ENCODE results near the gene MCF2L. TPM values are rescaled to one million over a fixed set of nuclear protein-coding genes. Genes with fewer than 3 reads are reported as not detected.

Gene MCF2L
- total and polyA plus RNA-seq, 9 of the 15 experiments (the other 6 are each of a cell fraction or from before 2014, with no cell fraction given): 0.05 to 0.25 (median 0.18) TPM; not detected in 5

DNA sequence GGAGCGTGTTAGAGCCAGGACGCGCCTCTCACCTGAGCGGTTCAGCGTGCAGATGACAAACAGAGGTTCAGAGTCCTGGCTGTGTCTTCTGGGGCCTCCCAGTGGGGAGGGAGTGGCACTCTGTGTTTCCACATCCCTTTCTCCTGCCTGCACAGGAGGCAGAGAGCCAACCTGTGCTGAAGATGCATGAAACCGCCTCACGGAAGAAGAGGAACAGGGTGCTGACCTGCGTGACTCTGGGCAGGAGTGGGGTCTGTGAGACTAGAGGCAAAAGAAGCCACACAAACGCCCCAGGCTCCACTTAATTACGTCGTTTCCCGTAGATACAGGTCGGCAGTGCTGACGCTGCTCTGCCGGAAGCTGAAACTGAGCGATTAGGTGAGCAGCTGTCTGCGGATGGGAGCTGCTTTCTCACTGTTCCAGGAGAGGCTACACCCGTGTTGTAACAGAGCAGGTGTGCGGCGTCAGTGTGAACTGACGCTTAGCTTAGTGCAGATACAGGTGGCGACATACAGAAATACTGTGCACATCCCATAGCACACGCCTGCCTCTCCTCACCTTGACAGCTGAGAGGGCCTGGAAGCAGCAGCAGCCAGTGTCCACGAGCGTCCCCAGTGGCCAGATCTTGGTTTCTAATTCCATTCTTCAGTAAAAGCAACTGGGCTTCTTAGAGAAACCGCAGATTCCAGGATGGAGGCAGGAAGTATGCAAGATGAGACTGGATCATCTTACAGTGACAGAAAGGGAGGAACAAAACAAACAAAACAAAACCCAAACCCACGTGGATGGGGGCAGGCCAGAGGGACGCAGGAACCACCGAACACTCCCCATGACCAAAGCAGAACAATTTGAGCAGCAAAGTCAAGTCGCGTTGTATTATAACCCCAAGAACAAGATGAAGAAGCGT, 37.7 kb upstream of the MCF2L start (continued):
- TF ChIP-seq, protein P1, sequence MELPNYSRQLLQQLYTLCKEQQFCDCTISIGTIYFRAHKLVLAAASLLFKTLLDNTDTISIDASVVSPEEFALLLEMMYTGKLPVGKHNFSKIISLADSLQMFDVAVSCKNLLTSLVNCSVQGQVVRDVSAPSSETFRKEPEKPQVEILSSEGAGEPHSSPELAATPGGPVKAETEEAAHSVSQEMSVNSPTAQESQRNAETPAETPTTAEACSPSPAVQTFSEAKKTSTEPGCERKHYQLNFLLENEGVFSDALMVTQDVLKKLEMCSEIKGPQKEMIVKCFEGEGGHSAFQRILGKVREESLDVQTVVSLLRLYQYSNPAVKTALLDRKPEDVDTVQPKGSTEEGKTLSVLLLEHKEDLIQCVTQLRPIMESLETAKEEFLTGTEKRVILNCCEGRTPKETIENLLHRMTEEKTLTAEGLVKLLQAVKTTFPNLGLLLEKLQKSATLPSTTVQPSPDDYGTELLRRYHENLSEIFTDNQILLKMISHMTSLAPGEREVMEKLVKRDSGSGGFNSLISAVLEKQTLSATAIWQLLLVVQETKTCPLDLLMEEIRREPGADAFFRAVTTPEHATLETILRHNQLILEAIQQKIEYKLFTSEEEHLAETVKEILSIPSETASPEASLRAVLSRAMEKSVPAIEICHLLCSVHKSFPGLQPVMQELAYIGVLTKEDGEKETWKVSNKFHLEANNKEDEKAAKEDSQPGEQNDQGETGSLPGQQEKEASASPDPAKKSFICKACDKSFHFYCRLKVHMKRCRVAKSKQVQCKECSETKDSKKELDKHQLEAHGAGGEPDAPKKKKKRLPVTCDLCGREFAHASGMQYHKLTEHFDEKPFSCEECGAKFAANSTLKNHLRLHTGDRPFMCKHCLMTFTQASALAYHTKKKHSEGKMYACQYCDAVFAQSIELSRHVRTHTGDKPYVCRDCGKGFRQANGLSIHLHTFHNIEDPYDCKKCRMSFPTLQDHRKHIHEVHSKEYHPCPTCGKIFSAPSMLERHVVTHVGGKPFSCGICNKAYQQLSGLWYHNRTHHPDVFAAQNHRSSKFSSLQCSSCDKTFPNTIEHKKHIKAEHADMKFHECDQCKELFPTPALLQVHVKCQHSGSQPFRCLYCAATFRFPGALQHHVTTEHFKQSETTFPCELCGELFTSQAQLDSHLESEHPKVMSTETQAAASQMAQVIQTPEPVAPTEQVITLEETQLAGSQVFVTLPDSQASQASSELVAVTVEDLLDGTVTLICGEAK (IDR thresholded peaks at IDR 0.05): 0 out of 2 replicates have a peak, but pooled peaks have one; percentile 41
- TF ChIP-seq, protein P1 (CRISPR knock-in tag; IDR thresholded peaks at IDR 0.05): no peak
- TF ChIP-seq SNIP1 (IDR thresholded peaks at IDR 0.05; ENCODE audit: low read depth): no peak
- TF ChIP-seq, protein P2, sequence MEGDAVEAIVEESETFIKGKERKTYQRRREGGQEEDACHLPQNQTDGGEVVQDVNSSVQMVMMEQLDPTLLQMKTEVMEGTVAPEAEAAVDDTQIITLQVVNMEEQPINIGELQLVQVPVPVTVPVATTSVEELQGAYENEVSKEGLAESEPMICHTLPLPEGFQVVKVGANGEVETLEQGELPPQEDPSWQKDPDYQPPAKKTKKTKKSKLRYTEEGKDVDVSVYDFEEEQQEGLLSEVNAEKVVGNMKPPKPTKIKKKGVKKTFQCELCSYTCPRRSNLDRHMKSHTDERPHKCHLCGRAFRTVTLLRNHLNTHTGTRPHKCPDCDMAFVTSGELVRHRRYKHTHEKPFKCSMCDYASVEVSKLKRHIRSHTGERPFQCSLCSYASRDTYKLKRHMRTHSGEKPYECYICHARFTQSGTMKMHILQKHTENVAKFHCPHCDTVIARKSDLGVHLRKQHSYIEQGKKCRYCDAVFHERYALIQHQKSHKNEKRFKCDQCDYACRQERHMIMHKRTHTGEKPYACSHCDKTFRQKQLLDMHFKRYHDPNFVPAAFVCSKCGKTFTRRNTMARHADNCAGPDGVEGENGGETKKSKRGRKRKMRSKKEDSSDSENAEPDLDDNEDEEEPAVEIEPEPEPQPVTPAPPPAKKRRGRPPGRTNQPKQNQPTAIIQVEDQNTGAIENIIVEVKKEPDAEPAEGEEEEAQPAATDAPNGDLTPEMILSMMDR (IDR thresholded peaks at IDR 0.05 in 2 of 3, conservative IDR thresholded peaks at IDR 0.05 in 1 of 3; ENCODE audit: insufficient read depth in 2 of 3, low read depth in 1 of 3, low read length in 3 of 3): peak; percentile 67 to 80 (median 70)
- peak in 1 of 2 experiments; percentile 44; a peak in 3 of 4 replicates for TF ChIP-seq RAD21 (CRISPR knock-in tag; conservative IDR thresholded peaks at IDR 0.05 in 1 of 2, IDR thresholded peaks at IDR 0.05 in 1 of 2)
- no peak for TF ChIP-seq GABPB2 (CRISPR knock-in tag; conservative IDR thresholded peaks at IDR 0.05)
- TF ChIP-seq, protein P3, sequence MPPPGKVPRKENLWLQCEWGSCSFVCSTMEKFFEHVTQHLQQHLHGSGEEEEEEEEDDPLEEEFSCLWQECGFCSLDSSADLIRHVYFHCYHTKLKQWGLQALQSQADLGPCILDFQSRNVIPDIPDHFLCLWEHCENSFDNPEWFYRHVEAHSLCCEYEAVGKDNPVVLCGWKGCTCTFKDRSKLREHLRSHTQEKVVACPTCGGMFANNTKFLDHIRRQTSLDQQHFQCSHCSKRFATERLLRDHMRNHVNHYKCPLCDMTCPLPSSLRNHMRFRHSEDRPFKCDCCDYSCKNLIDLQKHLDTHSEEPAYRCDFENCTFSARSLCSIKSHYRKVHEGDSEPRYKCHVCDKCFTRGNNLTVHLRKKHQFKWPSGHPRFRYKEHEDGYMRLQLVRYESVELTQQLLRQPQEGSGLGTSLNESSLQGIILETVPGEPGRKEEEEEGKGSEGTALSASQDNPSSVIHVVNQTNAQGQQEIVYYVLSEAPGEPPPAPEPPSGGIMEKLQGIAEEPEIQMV (tag; conservative IDR thresholded peaks at IDR 0.05; ENCODE audit: low read depth): no peak
- TF ChIP-seq, protein P4, sequence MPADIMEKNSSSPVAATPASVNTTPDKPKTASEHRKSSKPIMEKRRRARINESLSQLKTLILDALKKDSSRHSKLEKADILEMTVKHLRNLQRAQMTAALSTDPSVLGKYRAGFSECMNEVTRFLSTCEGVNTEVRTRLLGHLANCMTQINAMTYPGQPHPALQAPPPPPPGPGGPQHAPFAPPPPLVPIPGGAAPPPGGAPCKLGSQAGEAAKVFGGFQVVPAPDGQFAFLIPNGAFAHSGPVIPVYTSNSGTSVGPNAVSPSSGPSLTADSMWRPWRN (IDR thresholded peaks at IDR 0.05; ENCODE audit: low read depth): peak; percentile 65; the same call in 1 of the 2 replicates
- no peak for TF ChIP-seq CBFB (CRISPR knock-in tag; IDR thresholded peaks at IDR 0.05)
- TF ChIP-seq, protein P5, sequence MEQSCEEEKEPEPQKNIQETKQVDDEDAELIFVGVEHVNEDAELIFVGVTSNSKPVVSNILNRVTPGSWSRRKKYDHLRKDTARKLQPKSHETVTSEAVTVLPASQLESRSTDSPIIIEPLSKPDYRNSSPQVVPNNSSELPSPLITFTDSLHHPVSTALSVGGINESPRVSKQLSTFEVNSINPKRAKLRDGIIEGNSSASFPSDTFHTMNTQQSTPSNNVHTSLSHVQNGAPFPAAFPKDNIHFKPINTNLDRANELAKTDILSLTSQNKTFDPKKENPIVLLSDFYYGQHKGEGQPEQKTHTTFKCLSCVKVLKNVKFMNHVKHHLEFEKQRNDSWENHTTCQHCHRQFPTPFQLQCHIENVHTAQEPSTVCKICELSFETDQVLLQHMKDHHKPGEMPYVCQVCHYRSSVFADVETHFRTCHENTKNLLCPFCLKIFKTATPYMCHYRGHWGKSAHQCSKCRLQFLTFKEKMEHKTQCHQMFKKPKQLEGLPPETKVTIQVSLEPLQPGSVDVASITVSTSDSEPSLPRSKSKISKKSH (CRISPR knock-in tag; IDR thresholded peaks at IDR 0.05): no peak

All from K562 (cell line).